ENCODE data around the gene OLFM3. TPM values are rescaled to one million over a fixed set of nuclear protein-coding genes. Genes with fewer than 3 reads are reported as not detected.

OLFM3 gene
- total RNA-seq, 1 donor from 2014 or later, result 0.49 TPM

- H3K4me1 ChIP-seq, result no peaks in the 10 kb centered on the region
- H3K4me3 ChIP-seq, result no peak overlapping the region
- no peaks in the 10 kb centered on the region for H3K27me3 ChIP-seq
- no peak for DNase-seq (ENCODE audit: extremely low spot score in 2 of 2)
- no peak overlapping the region for H3K27ac ChIP-seq
- intact Hi-C loops (cut with DNase I), result no loop called here
- H3K36me3 ChIP-seq, result no peaks in the 10 kb centered on the region
- H3K9me3 ChIP-seq, result no peaks in the 10 kb centered on the region
- no peak for TF ChIP-seq POLR2AphosphoS5 (IDR thresholded peaks at IDR 0.05; ENCODE audit: insufficient read depth in 1 of 2, low read depth in 1 of 2)
- no peak for TF ChIP-seq CTCF (IDR thresholded peaks at IDR 0.05)
- TF ChIP-seq POLR2A (IDR thresholded peaks at IDR 0.05), result no peak
Measured at GRCh38 chr1:101835988-101836387, 160.7 kb downstream of the OLFM3 start.

GRCh38 chr1:101833312-101833711 is 163.4 kb downstream of the OLFM3 start:
- Histone ChIP-seq H3K36me3 (no peaks in the 10 kb centered on the region), H3K27me3 (no peaks in the 10 kb centered on the region), H3K27ac (no peak overlapping the region), H3K9me3 (no peaks in the 10 kb centered on the region), H3K4me1 (no peaks in the 10 kb centered on the region), H3K4me3 (no peak overlapping the region)
- DNase-seq (ENCODE audit: extremely low spot score in 2 of 2), result no peak
- TF ChIP-seq POLR2AphosphoS5 (IDR thresholded peaks at IDR 0.05; ENCODE audit: insufficient read depth in 1 of 2, low read depth in 1 of 2) (no peak), CTCF (IDR thresholded peaks at IDR 0.05) (no peak), POLR2A (IDR thresholded peaks at IDR 0.05) (no peak)
- intact Hi-C loops (cut with DNase I), result no loop called here

- intact Hi-C loops (cut with DNase I), result no loop called here
- no peak overlapping the region for H3K4me3 ChIP-seq
Measured at GRCh38 chr1:101826416-101826815, 170.3 kb downstream of the OLFM3 start.

GRCh38 chr1:101820071-101820470 is 176.7 kb downstream of the OLFM3 start:
- DNase-seq (ENCODE audit: extremely low spot score in 2 of 2), result no peak
- no peaks in the 10 kb centered on the region for H3K27me3 ChIP-seq
- intact Hi-C loops (cut with DNase I), result no loop called here
- no peaks in the 10 kb centered on the region for H3K9me3 ChIP-seq
- H3K4me1 ChIP-seq, result no peaks in the 10 kb centered on the region
- H3K4me3 ChIP-seq, result no peak overlapping the region
- H3K27ac ChIP-seq, result no peak overlapping the region
- no peaks in the 10 kb centered on the region for H3K36me3 ChIP-seq
- TF ChIP-seq POLR2AphosphoS5 (IDR thresholded peaks at IDR 0.05; ENCODE audit: insufficient read depth in 1 of 2, low read depth in 1 of 2), result no peak
- no peak for TF ChIP-seq POLR2A (IDR thresholded peaks at IDR 0.05)
- no peak for TF ChIP-seq CTCF (IDR thresholded peaks at IDR 0.05)

More at GRCh38 chr1:101826416-101826815, 170.3 kb downstream of the OLFM3 start:
- Histone ChIP-seq H3K27ac (no peak overlapping the region), H3K27me3 (no peaks in the 10 kb centered on the region), H3K9me3 (no peaks in the 10 kb centered on the region), H3K4me1 (no peaks in the 10 kb centered on the region), H3K36me3 (no peaks in the 10 kb centered on the region)
- no peak for TF ChIP-seq POLR2AphosphoS5 (IDR thresholded peaks at IDR 0.05; ENCODE audit: insufficient read depth in 1 of 2, low read depth in 1 of 2)
- TF ChIP-seq CTCF (IDR thresholded peaks at IDR 0.05), result no peak
- no peak for TF ChIP-seq POLR2A (IDR thresholded peaks at IDR 0.05)
- DNase-seq (ENCODE audit: extremely low spot score in 2 of 2), result no peak

- Histone ChIP-seq H3K4me3 (no peak overlapping the region), H3K36me3 (no peaks in the 10 kb centered on the region), H3K9me3 (no peaks in the 10 kb centered on the region), H3K4me1 (no peaks in the 10 kb centered on the region), H3K27ac (no peak overlapping the region), H3K27me3 (no peaks in the 10 kb centered on the region)
- no peak for DNase-seq (ENCODE audit: extremely low spot score in 2 of 2)
- TF ChIP-seq POLR2AphosphoS5 (IDR thresholded peaks at IDR 0.05; ENCODE audit: insufficient read depth in 1 of 2, low read depth in 1 of 2) (no peak), POLR2A (IDR thresholded peaks at IDR 0.05) (no peak), CTCF (IDR thresholded peaks at IDR 0.05) (no peak)
- intact Hi-C loops (cut with DNase I), result no loop called here
Measured at GRCh38 chr1:101816262-101816661, 180.5 kb downstream of the OLFM3 start.
